GM19193 (cell line): ENCODE measurements around the gene CYB5RL.

Source experiments
- POLR2A ChIP-seq: IDR thresholded peaks from 4 replicates; pipeline ENCODE4 v1.6.1; 2011; ENCODE audit not compliant: insufficient read depth, insufficient read length; ENCODE audit errors: extremely low read depth

Gene CYB5RL

DNA sequence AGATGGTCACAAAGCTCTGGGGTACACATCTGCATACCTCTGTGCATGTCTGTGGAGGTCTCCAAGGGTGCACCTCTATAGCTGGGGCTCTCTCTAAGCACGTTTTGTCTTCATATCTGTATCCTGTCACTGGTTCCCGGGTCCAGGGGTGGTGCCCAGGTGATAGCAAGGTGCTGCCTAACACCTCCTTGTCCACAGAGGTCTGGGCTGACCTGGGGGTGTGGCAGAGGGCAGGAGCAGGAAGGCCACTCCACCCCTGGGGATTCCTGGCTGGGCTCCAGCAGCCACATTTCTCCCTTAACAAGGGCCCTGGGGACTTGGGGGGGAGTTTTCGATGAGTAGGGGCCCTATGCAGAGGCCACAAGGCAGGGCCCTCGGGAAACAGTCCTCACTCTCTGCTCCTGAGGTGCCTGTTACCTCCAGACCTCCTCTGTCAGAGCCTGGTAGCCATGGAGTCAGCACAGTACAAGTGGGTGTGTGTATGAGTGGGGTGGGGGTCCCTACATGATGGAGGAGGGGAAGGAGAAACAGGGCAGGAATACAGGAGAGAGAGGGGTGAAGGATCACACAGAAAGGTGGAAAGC lies 40.0 kb downstream of the CYB5RL start:
- no peak for TF ChIP-seq POLR2A

DNA sequence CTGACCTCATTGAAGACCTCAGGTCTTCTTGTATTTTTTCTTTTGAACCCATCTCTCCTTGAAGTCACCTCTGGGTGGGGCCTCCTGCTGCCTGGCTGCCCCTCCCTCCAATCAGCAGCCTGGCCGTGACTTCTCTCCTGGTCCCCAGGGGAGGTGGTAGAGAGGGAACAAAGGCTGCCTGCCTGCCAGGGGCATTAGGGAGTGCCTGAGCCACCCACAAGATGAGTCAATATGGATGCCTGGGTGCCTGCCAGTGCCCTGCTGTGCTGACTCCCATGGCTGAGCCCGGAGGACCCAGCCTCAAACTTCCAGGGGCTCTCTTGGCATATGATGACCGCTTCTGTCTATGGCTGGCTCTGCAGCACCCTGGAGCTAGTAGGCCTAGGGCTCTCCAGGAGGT lies 41.8 kb downstream of the CYB5RL start:
- no peak for TF ChIP-seq POLR2A

DNA sequence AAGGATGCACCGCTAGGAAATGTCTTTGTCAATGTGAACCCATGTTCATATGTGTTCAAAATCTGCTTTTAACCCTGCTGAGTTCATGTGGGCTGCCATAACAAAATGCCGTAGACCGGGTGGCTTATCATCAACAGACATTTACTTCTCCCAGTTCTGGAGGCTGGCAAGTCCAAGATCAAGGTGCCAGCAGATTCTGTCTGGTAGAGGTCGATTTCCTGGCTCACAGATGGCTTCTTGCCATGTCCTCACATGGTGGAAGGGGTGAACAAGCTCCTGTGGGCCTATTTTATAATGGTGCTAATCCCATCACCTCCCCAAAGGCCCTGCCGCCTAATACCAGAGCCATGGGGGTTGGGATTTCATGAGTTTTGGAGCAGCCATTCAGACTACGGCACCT lies 42.4 kb downstream of the CYB5RL start:
- no peak for TF ChIP-seq POLR2A

DNA sequence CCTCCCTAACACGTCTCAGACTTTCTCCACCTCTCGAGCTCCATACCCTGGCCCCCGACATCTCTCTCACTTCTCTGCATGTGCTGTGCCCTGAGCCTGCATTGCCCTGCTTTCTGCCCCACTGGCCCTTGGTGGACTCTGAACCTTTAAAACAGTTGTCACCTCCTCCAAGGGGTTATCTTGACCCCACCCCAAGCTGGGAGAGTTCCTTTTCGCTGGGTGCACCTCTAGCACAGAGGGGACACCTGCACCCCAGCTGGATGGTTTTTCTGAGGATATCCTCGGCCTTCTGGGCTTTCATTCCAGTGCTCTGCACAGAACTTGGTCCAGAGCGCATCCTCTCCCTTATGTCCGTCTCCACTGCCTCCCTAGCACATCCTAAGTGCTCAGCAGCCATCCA lies 42.8 kb downstream of the CYB5RL start:
- no peak for TF ChIP-seq POLR2A

DNA sequence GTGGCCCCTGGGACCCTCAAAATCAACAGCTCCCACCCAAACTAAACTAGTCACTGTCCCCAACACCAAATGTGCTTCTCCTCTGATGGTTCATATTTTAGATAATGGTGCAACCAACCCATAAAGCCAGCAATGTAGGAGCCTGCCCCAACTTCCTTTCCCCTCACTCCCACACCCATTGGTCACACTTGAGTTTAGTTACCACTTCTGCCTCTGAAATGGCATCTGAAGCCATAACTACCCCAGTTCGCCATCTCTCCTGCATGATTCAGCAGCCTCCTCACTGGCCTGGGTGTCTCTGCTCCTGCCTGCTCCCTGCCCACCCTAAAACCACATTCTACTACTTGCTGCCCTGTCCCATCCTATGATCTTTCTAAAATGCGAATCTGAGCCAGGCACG lies 43.6 kb downstream of the CYB5RL start:
- TF ChIP-seq POLR2A = no peak

DNA sequence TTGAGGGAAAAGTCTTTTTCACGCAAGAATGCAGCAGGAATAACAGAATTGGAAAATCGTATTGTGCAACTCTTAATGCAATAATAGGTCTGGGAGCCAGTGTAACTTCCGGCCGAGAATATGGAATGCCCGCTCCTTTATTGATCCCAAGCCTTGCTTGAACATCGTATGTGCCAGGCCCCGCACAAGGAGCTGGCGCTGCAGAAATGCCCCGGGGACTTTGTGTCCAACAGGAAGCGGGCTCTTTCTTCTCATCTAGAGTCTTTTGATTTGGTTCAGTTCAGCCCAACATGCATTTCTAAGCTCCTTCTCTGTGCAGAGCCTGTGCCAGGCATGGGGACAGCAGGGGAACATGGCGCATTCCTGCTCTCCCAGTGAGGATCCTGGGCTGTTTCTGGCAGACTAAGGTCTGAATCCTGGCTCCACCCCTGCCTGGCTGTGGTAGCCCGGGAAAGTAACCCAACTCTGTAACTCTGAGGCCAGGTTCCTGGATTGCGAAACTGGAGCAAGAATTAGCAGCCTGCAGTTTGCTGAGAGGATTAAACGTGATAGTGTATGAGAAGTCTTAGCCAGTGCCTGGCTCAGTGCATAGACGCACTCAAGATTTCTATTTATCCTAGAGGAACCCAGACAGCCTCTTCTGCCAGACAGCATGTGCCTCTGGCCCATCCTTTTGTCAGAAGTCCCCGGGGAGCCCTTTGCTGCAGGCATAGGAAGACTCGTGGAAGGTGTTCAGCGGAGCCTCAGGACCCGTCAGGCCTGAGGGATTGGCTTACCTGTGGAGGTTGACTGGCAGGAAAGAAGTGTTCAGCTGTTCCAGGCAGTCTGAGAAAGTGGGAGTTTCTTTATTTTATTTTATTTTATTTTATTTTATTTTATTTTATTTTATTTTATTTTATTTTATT lies 46.0 kb downstream of the CYB5RL start:
- no peak for TF ChIP-seq POLR2A

DNA sequence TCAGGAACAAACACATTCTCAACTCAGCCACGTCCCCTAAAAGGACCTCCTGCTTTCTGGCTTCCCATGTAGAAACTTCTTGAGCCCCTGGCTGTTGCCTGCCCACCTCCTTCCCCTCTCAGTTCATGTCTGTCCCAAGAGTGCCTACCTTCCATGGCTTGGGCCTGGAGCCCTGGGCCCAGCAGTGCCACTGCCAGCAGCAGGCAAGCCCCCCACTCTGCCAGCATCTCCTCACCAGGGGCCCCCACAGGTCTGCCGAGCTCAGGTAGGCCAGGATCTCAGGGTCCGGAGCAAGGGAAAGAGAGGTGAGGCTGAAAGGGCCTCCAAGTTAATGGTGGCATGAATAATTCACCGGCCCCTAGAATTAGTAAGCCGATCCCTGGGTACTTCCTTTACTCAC lies 47.1 kb downstream of the CYB5RL start, which contains the start of gene CDCP2:
Gene CDCP2 (minus strand): TSS at position 305 of the 400 bp plus-strand sequence. CDS start 78 bp downstream, at position 227.
- TF ChIP-seq POLR2A = no peak

DNA sequence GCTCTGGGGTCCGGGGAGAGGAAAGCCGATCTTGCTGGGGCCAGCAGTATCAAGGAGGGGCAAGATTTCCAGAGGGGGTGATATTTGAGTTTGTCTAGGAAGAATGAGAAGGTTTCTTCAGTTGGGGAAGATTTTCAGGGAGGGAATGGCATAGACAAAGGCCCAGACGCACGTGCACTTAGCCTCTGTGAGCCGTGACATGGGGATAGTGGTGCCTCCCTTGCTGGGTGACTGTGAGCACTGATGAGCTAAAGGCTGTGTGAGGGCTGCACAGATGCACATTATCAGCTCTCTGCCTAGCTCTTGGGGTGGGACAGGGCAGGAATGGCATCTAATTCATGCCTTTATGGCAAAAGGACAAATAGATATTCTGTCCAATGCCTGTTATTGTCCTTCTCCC lies 48.8 kb downstream of the CYB5RL start:
- TF ChIP-seq POLR2A = no peak
